HL-60/S4 treated with phorbol 12-myristate 13-acetate at 8.2 ng/mL for 4 days and 3 days (cell line): Measurements from ENCODE around the gene LGALS7B.
"Not testable (repeated sequence)": the region's sequence is repeated elsewhere in the genome, so short reads cannot be mapped to it uniquely, and the experiment has no call there.

Source experiments
- in situ Hi-C: fragments of 300-500 bp; cut with MboI; formaldehyde crosslinking; loops from 2 replicates; pipeline ENCODE4 v1.15.0; 2022; ENCODE audit warnings: low sequenced_read_pairs

LGALS7B gene

DNA sequence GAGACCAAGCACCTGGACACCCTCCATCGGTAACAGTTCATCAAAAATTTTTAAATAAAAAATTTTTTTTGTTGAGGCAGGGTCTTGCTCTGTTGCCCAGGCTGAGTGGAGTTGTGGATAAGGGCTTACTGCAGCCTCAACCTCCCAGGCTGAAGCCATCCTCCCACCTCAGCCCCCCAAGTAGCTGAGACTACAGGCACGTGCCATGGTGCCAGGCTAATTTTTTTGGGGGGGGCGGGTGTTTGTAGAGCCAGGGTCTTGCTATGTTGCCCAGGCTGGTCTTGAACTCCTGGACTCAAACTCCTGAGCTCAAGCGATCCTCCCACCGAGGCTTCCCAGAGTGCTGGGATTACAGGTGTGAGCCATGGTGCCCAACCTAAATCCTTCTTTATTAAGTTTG, 4.7 kb downstream of the LGALS7B start:
- in situ Hi-C loops = no loop called here

DNA sequence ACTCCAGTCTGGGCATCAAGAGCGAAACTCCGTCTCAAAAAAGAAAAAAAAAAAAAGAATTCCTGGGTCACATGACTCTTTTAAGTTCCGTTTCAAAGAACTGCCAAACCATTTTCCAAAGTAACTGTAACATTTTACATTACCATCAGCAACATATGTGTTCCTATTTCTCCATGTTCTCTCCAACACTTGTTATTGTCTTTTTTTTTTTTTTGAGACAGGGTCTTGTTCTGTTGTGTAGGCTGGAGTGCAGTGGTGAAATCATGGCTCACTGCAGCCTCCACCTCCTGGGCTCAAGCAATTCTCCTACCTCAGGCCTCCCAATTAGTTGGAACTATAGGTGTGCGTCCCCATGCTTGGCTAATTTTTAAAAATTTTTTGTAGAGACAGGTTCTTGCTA, 6.5 kb downstream of the LGALS7B start:
- in situ Hi-C loops = no loop called here

- in situ Hi-C loops = no loop called here
Measured at GRCh38 chr19:38796154-38796553, 7.2 kb downstream of the LGALS7B start.

DNA sequence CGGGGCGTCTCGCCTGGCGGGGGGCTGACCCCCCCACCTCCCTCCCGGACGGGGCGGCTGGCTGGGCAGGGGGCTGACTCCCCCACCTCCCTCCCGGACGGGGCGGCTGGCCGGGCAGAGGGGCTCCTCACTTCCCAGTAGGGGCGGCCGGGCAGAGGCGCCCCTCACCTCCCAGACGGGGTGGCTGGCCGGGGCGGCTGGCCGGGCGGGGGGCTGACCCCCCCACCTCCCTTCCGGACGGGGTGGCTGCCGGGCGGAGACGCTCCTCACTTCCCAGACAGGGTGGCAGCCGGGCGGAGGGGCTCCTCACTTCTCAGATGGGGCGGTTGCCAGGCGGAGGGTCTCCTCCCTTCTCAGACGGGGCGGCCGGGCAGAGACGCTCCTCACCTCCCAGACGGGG, 8.8 kb downstream of the LGALS7B start:
- in situ Hi-C loops = not testable (repeated sequence)

GRCh38 chr19:38799104-38799503, 10.1 kb downstream of the LGALS7B start:
- in situ Hi-C loops = no loop called here

GRCh38 chr19:38800577-38801347, 11.8 kb downstream of the LGALS7B start:
- in situ Hi-C loops = no loop called here

GRCh38 chr19:38801359-38802095, 12.5 kb downstream of the LGALS7B start:
- in situ Hi-C loops = no loop called here

DNA sequence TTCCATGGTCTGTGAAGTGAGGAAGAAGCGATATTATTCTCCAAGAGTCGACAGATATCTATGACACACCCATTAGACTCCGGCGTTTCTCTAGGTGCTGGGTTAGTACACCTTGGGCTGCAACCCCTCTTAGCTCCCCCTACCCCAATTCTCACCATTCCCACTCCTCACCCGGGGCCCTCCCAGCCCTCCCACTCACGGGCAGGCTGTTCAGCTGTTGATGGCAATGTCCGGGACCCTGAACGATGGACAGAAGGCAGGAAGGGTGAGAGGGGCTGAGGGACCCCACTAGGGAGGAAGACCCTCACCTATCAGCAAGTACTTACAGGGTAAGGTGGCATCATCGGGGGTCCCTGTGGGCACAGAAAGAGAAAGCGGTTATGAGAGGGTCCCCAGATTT, 14.5 kb downstream of the LGALS7B start:
- in situ Hi-C loops = no loop called here

DNA sequence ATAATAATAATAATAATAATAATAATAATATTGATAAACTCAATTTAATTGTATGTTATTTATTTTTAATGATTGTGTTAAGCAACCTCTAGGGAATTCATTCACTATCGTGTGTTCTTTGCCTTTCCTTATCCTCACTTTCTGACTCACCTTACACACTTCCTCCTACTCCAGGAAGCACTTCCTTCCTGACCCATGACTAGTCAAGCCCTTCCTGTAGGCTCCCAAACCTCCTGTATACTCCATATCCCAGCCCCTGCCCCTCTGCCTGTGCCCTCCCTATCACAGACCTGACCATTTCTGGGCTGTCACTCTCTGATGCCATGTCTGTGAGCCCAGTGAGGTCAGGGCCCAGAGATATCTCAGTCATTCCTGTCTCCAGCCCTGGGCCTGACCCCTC, 16.2 kb downstream of the LGALS7B start:
- in situ Hi-C loops = no loop called here

DNA sequence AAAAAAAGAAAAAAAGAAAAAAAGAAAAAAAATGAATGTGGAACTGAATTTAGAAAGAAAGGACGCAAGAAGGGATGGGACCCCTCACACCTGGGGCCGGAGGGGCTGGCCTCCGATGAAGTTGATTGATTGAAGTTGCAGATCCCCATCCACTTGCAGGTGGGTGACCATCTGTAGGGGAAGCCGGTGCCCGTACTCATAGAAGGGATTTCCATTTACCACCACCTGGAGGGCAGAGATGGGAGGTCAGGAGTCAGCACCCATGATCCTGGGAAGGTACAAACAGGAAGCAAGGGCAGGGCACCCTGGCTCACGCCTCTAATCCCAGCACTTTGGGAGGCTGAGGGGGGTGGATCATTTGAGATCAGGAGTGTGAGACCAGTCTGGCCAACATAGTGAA, 17.4 kb downstream of the LGALS7B start:
- in situ Hi-C loops = no loop called here

GRCh38 chr19:38807374-38808098, 18.5 kb downstream of the LGALS7B start:
- in situ Hi-C loops = not testable (repeated sequence)

- in situ Hi-C loops = no loop called here
Measured at GRCh38 chr19:38808741-38809140, 19.7 kb downstream of the LGALS7B start.

DNA sequence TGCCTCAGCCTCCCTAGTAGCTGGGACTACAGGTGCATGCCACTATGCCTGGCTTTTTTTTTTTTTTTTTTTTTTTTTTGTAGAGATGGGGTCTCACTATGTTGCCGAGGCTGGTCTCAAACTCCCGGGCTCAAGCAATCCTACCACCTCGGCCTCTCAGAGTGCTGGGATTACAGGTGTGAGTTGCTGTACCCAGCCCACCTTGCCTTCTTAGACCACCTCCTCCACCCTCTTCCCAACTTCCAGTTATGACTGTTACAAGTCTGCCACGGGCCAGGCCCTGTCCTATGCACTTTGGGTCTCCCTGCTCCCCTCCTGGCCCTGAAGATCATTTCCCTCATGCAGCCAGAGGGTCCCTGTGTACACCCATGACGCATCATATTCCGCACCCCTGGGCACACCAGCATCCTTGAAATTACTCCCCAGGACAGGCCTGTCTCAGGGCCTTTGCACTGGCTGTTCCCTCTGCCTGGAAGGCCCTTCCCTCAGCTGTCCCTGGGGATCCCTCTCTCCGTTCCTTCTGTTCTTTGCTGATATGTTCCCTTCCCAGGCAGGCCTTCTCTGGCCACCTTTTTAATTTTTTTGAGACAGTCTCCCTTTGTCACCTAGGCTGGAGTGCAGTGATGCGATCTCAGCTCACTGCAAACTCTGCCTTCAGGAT, 20.7 kb downstream of the LGALS7B start:
- in situ Hi-C loops = no loop called here

- in situ Hi-C loops = no loop called here
Measured at GRCh38 chr19:38812009-38812840, 23.2 kb downstream of the LGALS7B start.

DNA sequence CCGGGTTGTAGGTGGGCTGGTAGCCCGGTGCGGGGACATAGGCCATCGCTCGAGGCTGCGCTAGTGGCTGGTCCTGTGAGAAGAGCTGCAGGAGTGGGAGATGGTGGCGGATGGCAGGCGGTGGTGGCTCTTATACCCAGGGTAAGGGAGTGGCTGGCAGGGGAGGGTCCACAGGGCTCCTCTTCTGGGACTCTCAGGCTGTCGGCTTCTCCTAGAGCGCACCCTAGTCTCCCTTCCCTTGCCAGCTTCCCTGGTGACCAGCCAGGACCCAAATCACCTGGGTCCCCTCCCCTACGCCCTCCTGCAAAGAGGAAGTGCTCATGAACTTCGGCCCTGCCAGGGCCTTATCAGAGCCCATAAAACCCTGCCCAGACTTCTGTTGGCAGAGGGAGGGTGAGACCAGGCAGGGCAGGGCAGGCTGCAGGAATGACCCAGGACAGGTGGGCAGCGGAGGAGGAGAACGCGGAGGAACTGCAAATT, 23.9 kb downstream of the LGALS7B start, which contains the start of gene LGALS4:
TSS of gene LGALS4 (minus strand) at position 105 of the 480 bp plus-strand sequence. CDS start at position 46, 59 bp downstream.
- in situ Hi-C loops = no loop called here

- in situ Hi-C loops = no loop called here
Measured at GRCh38 chr19:38813323-38813722, 24.3 kb downstream of the LGALS7B start.

DNA sequence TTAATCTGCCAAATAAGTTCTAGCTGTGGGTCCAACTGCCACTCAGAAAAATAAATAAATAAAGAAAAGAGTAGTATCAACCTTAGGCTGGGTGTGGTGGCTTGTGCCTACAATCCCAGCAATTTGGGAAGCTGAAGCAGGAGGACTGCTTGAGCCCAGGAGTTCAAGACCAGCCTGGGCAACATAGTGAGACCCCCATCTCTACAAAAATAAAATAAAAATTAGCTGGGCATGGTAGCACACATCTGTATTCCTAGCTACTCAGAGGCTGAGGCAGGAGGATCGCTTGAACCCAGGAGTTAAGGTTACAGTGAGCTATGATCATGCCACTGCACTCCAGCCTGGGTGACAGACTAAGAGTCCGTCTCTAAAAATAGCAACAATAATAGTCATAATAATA, 24.9 kb downstream of the LGALS7B start:
- in situ Hi-C loops = not testable (repeated sequence)

- in situ Hi-C loops = no loop called here
Measured at GRCh38 chr19:38815059-38816001, 26.3 kb downstream of the LGALS7B start.
